HG03060 (cell line): ENCODE results near the gene TUSC1.
"Not testable (repeated sequence)": the region's sequence is repeated elsewhere in the genome, so short reads cannot be mapped to it uniquely, and the experiment has no call there.

Experiments used
- ATAC-seq: cut with Tn5 transposase; IDR thresholded peaks from one replicate; pipeline ENCODE4 v1.9.1; 2021; ENCODE audit warnings: low read depth, moderate number of reproducible peaks; ENCODE audit not compliant: unreplicated experiment

Gene TUSC1

GRCh38 chr9:25678147-25678666, at the start of gene TUSC1:
Gene TUSC1, minus strand, starts transcription at chr9:25678444. Its CDS starts 132 bp downstream, at chr9:25678312.
- no peak for ATAC-seq

GRCh38 chr9:25726871-25727410, 48.7 kb upstream of the TUSC1 start:
- no peak for ATAC-seq

GRCh38 chr9:25724424-25724823, 46.2 kb upstream of the TUSC1 start:
- no peak for ATAC-seq

GRCh38 chr9:25716220-25716872, 38.1 kb upstream of the TUSC1 start:
- ATAC-seq = no peak

DNA sequence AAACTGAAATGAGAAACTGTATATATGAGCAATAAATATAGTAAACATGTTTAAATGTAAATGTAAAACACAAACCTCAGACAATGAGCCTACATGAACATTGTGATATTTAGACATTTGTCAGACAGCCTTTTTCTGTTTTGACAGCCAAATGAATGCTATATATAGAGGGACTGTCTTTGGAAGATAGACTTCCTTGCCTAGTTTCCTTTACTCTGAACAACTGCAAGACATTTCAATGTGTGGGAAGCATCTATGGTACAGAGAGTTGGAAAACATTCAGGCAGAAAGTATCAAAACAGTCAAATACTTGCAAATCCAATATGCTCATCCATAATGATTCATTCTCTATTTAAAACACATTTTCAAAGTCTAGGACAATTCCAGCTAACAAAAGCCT, 31.7 kb upstream of the TUSC1 start:
- ATAC-seq = no peak

GRCh38 chr9:25704800-25705199, 26.6 kb upstream of the TUSC1 start:
- no peak for ATAC-seq

DNA sequence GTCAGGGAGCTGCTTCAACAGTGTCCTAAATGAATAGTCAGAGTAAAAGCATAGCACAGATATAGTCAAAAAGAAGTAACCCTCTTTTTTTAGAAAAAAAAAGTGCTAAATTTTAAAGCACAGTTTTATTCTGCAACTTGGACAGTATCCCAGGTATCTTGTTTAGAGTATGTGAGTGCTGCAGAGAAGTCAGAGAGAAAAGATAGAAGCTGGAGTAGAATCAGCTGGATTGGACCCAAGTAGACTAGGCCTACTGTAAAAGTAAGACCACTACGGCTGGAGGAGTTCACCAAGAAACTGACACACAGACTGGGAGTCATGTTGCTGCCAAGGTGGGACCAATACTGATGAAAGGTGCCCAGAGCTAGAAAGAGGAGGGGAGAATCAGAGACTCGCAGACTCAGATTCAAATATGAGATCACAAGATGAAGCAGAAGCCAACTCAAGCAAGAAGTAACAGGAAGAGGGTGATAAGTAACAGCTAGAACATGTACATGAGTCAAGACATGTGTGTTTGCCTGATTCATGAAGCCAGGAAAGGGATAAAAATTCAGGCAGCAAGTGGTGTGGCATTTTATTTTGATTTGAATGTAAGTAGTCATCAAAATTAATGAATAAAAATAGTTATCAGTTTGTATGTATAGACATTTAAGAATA, 25.6 kb upstream of the TUSC1 start:
- no peak for ATAC-seq

GRCh38 chr9:25702536-25702935, 24.3 kb upstream of the TUSC1 start:
- no peak for ATAC-seq

GRCh38 chr9:25700899-25701298, 22.7 kb upstream of the TUSC1 start:
- not testable (repeated sequence) for ATAC-seq

DNA sequence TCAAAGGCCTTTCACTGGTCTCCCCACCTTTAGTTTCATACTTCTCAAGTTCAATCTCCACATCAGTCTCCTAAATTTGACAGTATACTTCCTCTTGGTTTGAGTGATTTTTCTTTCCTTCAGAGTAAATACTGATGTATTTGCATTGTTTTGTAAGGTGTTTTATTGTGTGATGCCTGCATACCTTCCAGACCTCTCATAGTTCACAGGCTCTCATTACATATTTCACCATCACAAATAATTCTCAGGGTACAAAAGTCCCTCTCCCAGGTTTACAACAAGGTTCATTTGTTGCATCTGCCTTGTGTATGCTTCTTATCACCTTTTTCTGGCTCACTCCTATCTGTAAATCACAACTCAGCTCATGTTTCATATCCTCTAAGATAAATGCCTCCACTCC, 22.2 kb upstream of the TUSC1 start:
- ATAC-seq = no peak

- ATAC-seq = no peak
These were observed 13.5 kb upstream of the TUSC1 start for GRCh38 chr9:25691786-25692185.

- ATAC-seq = no peak
These were observed 6.1 kb upstream of the TUSC1 start for GRCh38 chr9:25684321-25684720.

- no peak for ATAC-seq
These were observed 3.0 kb upstream of the TUSC1 start for GRCh38 chr9:25681266-25681665.

DNA sequence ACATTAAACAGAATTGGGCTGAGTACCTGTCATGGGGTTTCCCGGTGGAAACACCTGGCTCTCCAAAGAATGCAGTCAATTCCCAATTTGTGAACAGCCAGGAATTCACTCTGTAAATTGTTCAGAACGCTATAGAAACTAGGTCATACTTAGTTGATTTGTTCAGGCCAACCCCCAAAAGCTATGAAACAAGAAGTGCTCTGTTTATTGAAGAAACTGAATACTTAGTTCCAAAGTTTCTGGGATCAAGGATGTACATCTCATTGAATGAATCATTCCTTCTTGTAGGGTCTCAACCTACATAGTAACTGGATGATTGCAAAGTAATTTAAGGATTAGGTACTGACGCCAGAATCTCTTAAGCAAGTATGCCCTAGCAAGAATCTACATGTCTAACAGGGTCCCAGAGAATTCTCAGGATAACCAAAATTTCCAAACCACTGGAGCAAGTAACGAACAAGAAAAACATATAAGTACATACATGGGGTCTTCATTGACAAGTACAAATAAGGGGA, 659 bp upstream of the TUSC1 start:
- ATAC-seq = no peak

DNA sequence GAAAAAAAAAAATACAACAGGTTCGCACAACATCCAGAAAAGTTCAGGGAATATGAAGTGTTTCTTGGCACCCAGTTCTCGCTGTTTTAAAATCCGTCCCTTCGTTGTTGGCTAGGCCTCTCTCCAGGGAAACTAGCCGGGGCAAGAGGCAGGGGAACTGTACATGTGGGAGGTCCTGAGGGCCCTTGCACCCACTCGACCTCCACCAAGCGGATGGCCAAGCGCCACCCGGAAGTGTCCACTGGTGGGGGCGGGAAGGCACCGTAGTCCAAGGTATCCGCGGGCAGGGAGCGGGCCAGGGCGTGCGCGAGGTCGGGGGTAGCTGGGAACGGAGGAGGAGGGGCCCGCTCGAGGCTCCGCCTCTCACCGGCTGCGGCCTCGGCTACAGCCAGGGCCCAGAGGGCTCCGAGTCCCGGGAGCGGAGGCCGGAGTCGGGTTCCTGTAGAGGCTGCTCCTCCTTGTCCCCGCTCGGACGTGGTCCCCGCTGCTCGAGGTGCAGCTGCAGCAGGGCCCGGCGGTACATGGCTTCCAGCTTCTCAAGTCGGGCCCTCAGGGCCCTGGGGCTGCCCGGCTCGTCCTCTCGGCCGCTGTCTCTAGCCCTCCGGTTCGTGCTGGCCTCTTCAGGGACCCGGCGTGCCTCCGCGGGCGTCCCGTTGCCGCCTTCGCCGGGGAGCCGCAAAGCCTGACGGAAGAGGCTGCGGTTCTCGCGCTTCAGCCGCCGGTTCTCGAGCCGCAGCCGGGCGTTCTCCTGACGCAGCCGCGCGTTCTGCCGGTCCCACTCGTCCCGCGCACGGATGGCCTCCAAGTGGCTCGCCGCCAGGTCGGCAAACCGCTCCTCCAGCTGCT, 720 bp downstream of the TUSC1 start:
- ATAC-seq = no peak

DNA sequence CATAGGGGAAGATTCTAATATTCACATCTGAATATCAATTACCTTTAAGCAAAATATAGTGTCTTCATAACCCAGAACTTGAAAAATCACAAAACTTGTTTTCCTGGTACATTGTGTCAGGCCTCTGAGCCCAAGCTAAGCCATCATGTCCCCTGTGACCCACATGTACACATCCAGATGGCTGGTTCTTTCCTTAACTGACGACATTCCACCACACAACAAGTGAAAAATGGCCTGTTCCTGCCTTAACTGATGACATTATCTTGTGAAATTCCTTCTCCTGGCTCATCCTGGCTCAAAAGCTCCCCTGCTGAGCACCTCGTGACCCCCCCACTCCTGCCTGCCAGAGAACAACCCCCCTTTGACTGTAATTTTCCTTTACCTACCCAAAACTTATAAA, 2.4 kb downstream of the TUSC1 start:
- not testable (repeated sequence) for ATAC-seq

DNA sequence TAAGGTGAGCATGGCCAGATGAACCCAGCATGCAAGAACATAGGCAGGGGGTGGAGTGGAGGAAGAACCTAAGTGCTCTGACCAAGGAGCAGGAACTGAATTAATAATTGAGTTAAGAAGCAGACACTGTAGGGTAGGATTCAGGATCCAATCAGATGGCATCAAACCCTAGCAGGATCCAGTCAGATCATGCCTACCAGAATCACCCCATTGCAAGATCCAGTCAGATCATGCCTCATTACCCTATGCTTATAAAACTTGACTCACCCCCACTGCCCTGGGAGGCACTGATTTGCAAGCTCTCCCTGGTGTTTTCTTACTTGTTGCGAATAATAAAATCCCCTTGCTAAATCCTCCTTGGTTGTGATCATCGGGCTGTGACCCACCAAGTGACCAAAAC, 19.7 kb downstream of the TUSC1 start:
- ATAC-seq = no peak

GRCh38 chr9:25654417-25654816, 23.8 kb downstream of the TUSC1 start:
- no peak for ATAC-seq

DNA sequence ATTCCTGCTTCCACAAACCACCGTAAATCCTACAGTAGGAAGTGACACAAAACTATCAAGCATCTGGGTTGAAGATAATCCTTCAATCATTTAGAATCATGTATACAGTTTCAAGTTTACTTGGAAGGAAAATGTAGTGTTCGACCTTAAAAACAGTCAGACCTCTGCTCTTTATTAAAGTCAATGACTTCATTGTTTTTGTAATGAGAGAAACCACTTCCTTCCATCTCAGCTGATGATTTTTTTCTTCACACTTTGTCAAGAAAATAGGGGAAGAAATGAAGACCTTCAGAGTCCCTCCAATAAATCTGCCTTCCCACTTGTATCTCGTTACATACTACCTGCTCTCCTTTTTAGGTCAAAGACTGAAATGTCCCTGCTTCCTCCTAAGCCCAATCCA, 30.1 kb downstream of the TUSC1 start:
- no peak for ATAC-seq

GRCh38 chr9:25636026-25636425, 42.2 kb downstream of the TUSC1 start:
- no peak for ATAC-seq

- no peak for ATAC-seq
These were observed 49.0 kb downstream of the TUSC1 start for GRCh38 chr9:25629231-25629630.
